K562 (cell line): ENCODE measurements around the gene GLRX. TPM values are rescaled to one million over a fixed set of nuclear protein-coding genes. Genes with fewer than 3 reads are reported as not detected.

Experiments used
- ATF6 ChIP-seq: sonication (generic); formaldehyde crosslinking; IDR thresholded peaks from 2 replicates; pipeline ENCODE4 v1.4.0; 2020; ENCODE audit warnings: mild to moderate bottlenecking, missing genetic modification reagents
- EP300 ChIP-seq: IDR thresholded peaks from 2 replicates; pipeline ENCODE4 v1.6.1; 2012; ENCODE audit warnings: low read length, improper control_type of control experiment
- NCOR1 ChIP-seq: fragments of 450-650 bp; IDR thresholded peaks from 2 replicates; pipeline ENCODE4 v1.6.1; 2016; ENCODE audit warnings: mild to moderate bottlenecking, moderate library complexity
- RERE ChIP-seq: sonication (generic); formaldehyde crosslinking; IDR thresholded peaks from 2 replicates; pipeline ENCODE4 v1.8.0; 2023; ENCODE audit warnings: missing genetic modification reagents, mild to moderate bottlenecking, borderline replicate concordance
- SPI1 ChIP-seq: IDR thresholded peaks from 2 replicates; pipeline ENCODE4 v1.6.1; 2011; ENCODE audit warnings: low read depth, low read length, control low read depth, borderline replicate concordance
- TEAD4 ChIP-seq, 2 experiments: sonication (generic) in 1 of 2; formaldehyde crosslinking in 1 of 2; IDR thresholded peaks; 2 replicates each; pipeline versions ENCODE4 v1.6.1 to v1.8.0; 2012 to 2022; ENCODE audit warnings: borderline replicate concordance in 1 of 2, inconsistent platforms in 1 of 2, low read length in 1 of 2, mild to moderate bottlenecking in 1 of 2, missing genetic modification reagents in 1 of 2
- ZNF740 ChIP-seq, 3 experiments: fragments of 200-800 bp in 1 of 3; sonication (Bioruptor generic) in 1 of 3; sonication (generic) in 1 of 3; formaldehyde crosslinking in 1 of 3; IDR thresholded peaks; 2 replicates each; pipeline versions ENCODE4 v1.6.1 to v1.8.0; 2016 to 2022; ENCODE audit warnings: mild to moderate bottlenecking in 2 of 3, missing compliant biosample characterization in 2 of 3, missing genetic modification characterization in 2 of 3, missing genetic modification reagents in 1 of 3
- ZNF778 ChIP-seq: fragments of 450-650 bp; formaldehyde crosslinking; IDR thresholded peaks from 2 replicates; pipeline ENCODE4 v1.4.0; 2020; ENCODE audit warnings: mild to moderate bottlenecking, moderate library complexity
- polyA plus RNA-seq, 8 experiments: library from polyadenylated mRNA; depleted of rRNA in 4 of 8; stranded (reverse) in 5 of 8; unstranded in 3 of 8; fragments of >200 nt; fragmentation: Nextera tagmentation in 2 of 8; fragmentation: Illumina TruSeq in 1 of 8; extraction: Ambion mirVana in 2 of 8; extraction: Trizol in 1 of 8; gene quantifications; 2 replicates each; pipeline versions ENCODE4 v1.2.1 to v1.2.3, GENCODE V29; 2011 to 2014; ENCODE audit warnings: inconsistent platforms in 1 of 8, missing spikeins in 1 of 8
- total RNA-seq, 7 experiments: library from RNA; depleted of rRNA in 6 of 7; stranded (reverse); fragments of >200 nt in 6 of 7; fragmentation: Illumina TruSeq in 2 of 7; extraction: Trizol in 2 of 7; gene quantifications; 2 replicates each; pipeline versions ENCODE4 v1.2.1 to v1.2.3, GENCODE V29; 2011 to 2021; ENCODE audit warnings: low replicate concordance in 1 of 7

Gene GLRX
- total and polyA plus RNA-seq, 9 of the 15 experiments (the other 6 are each of a cell fraction or from before 2014, with no cell fraction given), result 2.3 to 11.2 (median 4.6) TPM

GRCh38 chr5:95779611-95780010, 42.9 kb downstream of the GLRX start (continued):
- TF ChIP-seq ZNF740 (CRISPR knock-in tag; IDR thresholded peaks at IDR 0.05), result no peak
- TF ChIP-seq ZNF740 (tag; IDR thresholded peaks at IDR 0.05), result no peak
- no peak for TF ChIP-seq EP300
- TF ChIP-seq SPI1, result no peak
- no peak for TF ChIP-seq TEAD4 (IDR thresholded peaks at IDR 0.05; ENCODE audit: low read length)
- TF ChIP-seq TEAD4 (CRISPR knock-in tag; IDR thresholded peaks at IDR 0.05; ENCODE audit: borderline replicate concordance), result no peak
- no peak for TF ChIP-seq ATF6 (CRISPR knock-in tag)
- no peak for TF ChIP-seq ZNF778
- no peak for TF ChIP-seq RERE
- TF ChIP-seq NCOR1, result no peak
- TF ChIP-seq, all 486 proteins: peak for 0
